ENCODE results near the gene ATP1B1.

Gene ATP1B1

DNA sequence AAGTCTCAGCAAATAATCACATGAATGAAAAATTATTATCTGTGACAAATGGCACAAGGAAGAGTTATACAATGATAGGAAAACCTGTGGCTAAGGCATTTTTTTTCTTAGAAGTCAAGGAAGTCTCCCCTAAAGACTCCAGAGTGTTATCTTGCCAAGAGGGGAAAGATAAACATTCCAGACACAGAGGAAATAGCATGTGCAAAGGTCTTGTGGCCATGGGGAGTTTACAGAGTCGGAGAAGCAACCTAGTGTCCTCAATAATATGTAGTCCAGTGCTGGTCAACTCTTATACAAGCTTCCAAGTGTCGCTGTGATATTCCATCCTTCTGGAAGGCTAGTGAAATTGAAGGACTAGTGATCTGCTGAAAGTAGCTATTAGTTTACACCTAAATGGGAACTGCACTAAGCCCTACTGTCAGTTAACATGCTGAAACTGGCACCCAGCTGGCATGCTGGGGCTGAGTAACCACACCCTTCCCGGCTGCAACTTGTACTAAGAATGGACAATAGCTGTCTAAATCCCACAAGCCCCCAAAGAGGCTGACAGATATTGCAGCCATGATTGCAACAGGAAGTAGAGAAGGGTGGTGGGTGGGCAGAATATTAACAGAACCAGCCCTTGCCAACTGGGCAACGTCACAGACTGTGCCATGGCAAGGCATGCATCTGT, 11.5 kb upstream of the ATP1B1 start:
- DNase-seq (ENCODE audit: low spot score), result no peak

DNA sequence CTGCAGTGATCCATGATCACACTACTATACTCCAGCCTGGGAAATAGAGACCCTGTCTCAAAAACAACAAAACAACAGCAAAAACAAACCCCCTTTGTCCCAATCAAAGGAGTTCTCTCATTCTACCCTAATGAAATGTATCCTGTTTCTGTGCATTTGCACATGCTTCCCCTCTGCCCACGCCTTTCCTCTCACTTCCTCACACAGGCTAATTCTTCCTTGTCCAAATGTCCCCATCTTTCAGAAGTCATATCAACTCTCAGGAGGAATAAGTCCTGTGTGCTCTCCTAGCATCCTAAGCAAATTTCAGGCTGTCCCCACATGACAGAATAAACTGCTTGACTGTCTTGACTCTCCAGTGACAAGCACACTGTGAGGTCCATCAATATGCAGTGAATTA, 8.1 kb upstream of the ATP1B1 start:
- DNase-seq (ENCODE audit: low spot score), result no peak

DNA sequence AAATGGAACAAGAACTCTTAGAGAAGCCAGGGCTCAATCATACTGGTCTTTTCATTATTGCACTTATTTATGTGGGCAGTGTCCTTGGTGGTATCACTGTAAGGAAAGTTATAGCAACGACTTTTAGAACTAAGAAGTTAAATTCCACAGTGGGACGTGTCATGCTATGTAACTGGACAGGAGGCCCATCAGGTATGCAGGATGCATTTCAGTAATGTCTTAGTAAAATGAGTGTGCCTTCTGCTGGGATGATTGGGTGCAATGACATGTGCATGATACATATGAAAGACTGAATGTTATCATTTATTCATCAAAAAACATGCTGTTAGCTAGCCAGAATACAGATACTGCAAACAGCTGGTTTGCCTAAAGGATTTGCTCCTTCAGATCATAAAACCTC, 6.9 kb upstream of the ATP1B1 start:
- peak; percentile 84 for DNase-seq (ENCODE audit: low spot score)

DNA sequence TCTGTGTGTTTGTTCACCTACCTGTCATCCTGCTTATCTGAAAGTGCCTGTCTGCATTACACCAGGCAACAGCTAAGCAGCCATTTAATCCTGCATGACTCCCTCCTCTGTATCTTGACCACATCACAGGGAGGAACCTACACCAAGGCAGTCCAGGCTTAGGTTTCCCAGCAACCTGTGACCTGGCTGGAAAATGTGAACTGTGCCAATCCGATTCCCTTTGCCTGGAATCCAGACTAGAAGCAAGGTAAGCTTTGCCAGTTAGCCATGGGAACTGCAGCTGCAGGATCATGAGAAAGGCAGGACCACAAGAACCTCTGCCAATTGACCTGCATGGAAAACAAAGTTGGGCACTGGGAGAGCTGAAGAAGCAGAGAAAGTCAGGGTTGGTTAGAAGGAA, 6.3 kb upstream of the ATP1B1 start:
- DNase-seq (ENCODE audit: low spot score), result no peak

DNA sequence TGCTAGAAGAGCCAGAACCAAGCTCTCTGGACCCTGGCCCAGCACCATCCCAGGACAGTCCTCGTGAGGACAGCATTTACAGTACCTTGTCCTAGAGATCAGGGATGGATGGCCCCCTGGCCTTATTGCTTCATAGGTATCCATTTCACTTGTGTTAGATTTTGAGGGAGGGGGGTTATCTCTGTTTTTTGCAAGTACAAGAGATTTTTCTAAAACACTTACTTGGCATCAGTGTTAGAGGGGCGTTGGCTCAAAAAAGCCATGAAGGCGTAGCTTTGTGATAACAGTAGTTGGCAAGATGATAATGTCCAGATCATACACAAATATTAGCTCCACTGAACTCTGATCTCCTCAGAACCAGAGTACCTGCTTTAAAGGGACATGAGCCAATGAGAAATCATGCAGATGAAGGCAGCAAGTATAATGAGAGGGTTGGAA, 5.8 kb upstream of the ATP1B1 start:
- DNase-seq (ENCODE audit: low spot score), result no peak

DNA sequence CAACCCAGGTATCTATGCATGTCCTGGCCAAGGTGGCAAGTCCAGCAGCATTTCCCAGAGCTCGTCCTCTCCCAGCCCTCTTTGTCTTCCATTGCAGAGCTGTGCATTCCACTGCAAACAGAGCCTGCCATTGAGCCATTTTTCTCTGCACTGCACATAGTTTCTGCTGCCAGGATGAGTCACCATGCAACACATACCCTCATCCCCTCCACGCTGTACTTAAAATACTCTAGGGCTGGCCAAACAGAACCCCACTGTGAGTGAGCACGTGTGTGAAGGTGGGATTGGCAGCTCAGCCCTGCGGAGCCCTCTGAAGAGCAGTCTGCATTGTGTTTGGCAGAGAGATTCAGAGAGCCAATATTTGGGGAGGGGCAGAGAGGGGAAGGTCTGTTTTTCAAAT, 3.9 kb upstream of the ATP1B1 start:
- DNase-seq (ENCODE audit: low spot score), result peak; percentile 83

DNA sequence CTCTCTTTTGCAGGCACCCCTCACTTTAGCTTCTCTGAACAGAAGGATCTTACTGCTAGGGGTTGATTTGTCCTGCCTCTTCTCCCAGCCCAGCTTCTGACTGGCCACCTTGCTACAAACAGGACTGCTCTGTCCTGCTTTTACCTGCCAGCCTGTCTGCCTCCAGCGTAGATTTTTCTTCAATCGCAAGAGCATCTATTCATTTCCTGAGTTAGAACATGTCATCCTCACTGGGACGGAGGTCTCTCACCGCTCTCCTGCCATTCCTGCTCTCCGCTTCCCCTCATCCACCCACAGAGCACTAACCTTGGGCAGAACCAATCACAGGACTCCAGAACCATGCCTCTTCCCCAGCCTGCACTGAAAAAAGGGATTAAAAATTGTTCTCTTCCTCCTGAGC, 3.5 kb upstream of the ATP1B1 start:
- DNase-seq (ENCODE audit: low spot score), result no peak

DNA sequence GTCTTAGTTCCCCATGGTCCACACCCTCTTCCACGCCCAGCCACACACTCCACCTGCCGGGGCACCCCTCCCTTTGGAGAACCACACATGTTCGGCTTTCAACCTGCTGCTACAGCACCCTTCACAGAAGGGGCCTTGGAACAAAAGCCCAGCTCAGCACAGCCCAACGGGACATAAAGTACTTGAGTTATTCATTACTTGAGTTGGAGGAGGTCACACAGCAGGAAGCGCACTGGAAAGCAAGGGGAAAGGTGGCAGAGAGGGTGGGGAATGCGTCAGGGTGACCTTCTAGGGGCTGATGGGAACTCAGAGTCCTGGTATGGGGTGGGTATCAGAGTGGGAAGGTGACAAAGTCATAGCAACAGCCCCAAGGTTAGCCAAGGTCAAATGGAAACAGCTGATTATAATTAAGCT, 3.0 kb upstream of the ATP1B1 start:
- DNase-seq (ENCODE audit: low spot score), result peak; percentile 67

DNA sequence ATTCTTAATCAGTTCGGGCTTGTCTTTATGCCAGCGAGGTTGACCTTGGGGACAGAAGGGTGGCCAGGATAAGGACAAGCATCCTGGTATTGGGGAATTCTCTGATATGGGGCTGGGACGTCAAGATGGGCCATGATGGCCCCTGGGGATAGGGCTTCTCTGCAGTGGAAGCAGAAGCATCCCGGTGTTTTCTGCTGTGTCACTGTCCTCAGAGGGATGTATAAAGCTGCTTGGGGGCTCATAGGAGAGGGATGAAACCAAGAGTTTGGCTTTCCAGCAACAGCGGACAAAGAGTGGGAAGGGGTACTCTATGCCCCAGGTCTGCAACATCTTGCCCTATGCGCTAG, 1.4 kb upstream of the ATP1B1 start:
- DNase-seq (ENCODE audit: low spot score), result no peak

DNA sequence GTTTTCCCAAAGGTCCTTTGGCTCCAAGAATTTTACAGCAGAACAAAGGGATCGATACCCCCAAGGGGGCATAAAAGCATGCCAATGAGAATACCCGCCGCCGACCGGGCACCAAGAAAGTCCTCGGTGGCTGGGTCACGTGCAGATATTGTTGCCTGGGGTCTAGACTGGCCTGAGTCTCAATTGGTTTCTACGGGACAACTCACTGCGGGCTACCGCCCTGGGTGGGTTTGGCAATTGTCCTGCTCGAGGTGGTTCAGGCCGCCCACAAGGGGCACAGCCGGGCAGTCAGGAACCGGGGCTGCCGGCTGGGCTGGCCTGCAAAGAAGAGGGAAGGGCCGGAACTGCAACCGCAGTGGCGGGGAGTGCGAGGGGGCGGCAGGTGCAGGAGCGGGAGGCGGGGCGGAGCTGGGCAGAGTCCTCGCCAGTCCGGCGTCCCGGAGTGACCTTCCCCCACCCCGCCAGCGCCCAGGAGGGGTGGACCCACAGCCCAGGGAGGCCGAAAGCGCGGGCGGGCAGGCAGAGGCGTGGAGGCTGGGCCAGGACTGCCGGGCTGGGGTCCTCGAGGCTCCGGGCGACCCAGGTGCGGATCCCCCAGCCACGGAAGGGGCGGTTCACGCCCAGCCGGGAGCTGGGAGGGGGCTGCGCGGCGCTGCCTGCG, 926 bp upstream of the ATP1B1 start:
- peak; percentile 87 for DNase-seq (ENCODE audit: low spot score)

DNA sequence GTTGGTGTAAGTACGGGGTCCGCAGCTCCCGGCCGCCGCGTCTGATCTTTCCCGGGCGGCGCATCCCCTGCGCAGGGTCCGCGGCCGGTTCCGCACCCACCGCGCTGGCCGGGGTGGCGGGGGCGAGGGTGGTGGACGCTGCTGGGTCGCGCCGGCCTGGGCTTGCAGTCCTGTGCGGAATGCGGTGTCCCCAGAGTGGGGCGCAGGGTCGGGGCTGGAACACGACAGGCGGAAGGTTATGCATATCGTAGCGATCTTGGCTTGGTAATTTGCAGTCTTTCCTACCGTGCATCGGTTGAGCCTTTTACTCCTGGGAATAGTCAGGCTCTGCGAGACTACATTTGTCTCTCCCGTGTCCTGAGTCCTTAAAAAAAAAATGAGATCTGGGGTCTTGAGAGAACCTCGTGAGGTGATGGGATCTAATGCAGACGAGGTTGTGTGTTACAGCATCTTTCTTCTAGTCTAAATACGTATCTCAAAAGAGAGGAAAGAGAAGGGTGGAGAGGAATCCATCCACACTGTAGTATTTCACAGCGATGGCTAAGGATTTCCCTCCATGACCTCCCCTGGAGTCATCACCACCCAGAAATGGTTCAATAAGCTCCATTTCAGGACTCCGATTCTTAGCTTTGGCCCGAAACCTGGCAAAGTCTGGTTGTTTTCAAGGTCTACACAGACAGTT, 572 bp downstream of the ATP1B1 start:
- peak; percentile 37 for DNase-seq (ENCODE audit: low spot score)

DNA sequence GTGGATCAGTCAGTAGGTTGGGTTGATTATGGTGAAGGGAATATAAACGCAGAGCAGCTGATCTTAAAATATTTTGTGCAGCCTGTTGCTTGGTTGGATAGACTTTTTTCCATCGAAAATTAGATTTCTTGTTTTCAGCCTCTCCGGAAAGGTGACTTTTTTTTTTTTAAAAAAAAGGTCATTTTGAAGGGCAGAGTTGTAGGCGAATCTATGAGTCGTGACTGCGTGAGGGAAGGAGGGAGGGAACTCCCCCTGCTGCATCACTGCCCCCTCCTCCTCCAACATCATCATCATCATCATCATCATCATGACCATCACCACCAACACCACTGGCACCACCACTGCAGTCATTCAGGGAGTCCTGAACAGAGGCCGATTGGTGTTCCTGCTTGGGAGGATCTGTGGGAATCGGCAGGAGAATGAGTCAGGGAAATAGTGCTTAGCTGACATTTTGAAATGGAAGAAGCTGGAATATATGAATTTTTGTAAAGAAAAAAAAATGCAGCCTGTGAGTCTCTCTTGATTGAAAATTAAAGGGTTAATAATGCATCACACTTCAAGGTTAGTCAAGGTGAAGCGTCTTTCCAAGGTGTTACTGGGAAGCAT, 1.2 kb downstream of the ATP1B1 start:
- peak; percentile 80 for DNase-seq (ENCODE audit: low spot score)

DNA sequence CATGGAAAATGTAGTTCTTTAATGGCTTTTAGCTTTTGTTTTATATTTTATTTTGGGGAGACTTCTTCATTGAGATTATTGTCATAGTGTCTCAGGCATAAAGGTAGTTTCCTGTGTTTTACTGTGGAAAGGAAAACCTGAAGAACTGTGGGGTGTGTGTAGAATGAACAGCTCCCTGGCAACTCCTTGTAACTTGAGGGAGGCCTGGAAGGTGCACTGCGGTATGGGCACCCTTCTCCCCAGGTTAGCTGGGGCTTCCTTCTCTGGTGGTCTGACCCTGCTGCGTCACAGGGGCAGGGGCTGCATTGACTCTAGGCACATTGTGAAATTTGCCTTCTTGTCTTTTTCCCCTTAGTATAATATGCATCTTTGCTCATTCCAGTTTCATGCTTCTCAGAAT, 1.7 kb downstream of the ATP1B1 start:
- no peak for DNase-seq (ENCODE audit: low spot score)

DNA sequence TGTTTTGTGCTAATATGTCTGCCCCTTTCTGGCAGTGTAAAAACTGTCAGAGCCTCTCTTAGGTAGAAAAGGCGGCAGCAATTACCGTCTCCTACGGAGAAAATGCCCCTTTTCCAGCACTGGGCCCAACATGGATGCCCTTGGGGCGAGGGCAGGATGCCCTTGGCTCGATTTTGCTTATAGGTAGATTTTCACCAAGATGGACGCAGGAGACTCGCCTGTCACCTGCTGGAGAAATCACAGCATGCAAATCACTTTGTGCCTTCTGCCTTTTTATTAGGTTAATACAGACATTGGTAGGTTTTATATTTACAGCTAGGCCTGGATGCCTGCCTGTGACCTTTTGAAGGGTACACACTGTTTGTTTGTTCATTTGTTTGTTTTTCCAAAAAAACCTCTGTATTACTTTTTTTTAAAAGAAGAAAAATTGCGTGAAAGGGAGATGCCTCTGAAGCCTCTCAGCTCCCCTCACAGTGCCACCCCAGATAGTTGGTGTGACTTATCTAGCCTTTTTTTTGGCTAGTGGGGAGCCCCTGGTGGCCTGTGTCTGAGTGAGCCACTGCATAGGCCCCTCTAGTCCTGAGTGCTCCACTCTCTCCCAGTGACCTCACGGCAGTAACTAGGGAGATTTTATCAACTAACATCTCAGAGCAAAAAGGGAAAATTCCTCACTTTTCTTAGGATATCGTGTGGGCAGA, 2.5 kb downstream of the ATP1B1 start:
- DNase-seq (ENCODE audit: low spot score), result peak; percentile 69

DNA sequence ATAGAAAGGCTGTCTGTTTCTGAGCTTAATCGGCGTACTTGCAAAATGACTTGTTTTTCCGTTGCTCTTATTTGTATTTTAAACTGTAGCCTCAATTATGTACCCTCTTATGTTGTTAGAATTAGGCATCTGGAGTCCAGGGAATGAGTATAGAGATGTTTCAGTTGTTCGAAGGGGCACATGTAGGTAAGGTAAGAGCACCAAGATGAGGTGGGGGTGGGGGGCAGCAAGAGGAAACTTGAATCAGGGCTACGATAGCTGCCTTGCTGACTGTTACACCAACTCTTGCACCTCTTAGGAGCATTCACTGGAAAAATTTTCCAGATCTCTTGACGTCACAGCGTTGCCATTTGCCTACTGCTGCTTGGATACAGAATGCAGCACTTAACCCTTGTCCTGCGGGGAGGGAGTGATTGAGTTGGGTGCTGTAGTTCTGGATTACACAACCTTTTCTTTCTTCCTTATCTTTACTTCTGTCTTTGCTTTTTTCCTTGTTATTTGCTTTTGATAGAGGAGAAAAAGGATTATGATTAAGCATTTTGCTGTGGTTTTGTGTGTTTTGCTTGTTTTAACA, 3.2 kb downstream of the ATP1B1 start:
- peak; percentile 93 for DNase-seq (ENCODE audit: low spot score)

DNA sequence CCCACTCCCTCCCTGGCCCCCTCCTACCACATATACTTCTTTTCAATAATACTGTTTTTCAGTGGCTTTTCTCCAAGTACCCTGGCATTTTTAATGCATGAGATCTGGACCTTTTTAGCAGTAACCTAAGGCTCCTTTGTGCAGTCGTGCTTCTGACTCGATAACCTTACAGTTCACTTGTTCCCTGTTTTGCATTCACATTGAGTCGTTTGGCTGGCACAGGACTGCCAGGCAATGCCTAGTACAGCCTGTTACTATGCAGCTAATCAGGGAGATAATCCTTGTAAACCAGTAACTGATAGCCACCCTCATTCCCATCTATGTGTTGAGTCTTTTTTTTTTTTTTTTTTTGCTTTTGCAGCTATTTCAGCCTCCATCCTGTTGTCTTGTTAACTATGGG, 3.7 kb downstream of the ATP1B1 start:
- DNase-seq (ENCODE audit: low spot score), result no peak

DNA sequence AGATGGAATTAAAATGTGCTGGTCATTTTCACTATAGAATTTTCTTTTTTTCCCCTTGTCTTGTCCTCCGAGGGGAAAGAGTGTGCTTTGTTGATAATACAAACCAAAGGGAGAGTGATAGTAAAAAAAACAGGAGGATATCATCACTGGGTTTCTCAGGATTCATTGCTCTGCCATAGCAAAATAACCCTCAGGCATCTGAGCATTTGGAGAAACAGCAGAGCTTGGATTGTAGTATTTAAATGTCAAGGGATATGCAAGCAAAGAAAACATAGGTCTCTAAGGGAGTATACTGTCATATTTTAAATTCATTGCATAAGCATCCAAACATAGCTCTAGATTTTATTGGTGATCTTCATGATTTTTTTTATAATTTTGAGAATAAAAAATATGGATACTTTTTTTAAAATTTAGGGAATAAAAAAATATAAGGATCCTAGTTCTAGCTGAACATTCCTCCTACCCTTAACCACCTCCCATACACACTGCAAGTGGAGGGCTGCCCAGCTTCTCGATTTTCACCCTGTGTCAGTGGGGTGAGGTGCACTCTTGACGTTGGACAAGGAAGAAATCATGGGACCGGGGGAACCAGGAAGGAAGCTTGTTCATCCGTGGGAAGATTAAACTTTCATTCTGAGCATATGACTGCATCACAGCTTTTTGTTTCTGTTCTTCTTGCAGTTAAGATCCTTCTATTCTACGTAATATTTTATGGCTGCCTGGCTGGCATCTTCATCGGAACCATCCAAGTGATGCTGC, 4.4 kb downstream of the ATP1B1 start:
- peak; percentile 73 for DNase-seq (ENCODE audit: low spot score)

DNA sequence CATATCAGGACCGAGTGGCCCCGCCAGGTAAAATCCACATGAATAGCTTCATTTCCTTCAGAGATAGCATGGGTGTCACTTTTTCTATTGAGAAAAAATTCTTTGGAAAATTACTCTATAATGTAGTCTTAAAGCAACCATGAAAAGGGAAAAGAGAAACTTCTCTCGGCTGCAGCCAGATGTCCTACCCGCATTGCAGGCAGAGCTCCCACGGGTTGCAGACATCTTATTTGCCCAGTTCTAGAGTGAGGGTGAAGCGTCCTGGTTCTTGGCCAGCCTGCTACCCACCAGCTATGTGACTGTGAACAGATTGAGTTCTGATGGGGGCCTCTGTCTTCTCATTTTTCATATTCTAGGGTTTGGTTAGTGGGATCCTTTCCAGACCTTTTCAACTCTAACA, 5.0 kb downstream of the ATP1B1 start:
- no peak for DNase-seq (ENCODE audit: low spot score)

DNA sequence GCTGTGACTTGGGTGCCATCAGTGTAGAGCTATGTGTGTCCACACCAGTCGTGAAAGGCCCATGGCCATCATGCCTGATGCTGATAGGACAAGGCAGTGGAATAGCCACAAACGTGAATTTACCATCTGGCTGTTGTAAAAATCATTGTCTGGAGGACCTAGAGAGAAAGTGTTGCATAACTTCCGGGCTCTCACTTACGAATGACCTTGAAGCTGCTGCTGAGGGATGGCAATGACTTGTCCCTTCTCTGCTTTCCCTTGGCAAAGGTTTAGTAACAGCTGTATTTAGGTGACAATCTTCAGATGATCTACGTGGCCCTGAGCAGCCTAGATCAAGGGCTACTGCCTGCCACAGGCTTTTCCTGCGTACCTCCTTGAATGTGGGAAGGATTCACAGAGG, 5.8 kb downstream of the ATP1B1 start:
- peak; percentile 36 for DNase-seq (ENCODE audit: low spot score)

DNA sequence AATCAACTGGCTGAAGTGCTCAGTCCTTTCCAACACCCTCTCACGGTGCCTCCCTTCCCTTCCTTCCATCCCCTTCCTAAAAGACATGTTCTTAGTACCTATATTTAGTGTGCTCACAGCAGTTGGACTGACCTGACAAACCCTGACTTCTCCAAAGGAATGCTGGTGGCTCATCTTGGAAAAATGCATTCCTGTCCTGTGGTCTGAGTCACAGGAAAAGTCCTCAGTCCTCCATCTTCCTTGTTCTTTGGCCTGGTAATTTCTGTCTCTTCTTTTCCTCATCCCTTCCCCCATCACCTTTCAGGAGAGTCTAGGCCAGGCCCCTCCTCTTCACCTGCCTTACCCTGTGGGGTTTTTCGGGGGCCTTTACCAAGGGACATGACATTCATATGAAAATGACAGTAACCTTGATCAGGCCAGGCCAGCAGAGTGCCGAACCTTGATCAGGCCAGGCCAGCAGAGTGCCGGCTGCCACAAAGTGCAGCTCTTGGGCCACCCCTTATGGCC, 7.2 kb downstream of the ATP1B1 start:
- DNase-seq (ENCODE audit: low spot score), result peak; percentile 99

Data from kidney tubule cell (primary cell).